NCI-H2029 treated with DMSO at 0.1 percent for 48 hours (cell line): ENCODE measurements around the gene FER1L5.

Experiments
- DNase-seq: peaks from one replicate; lab custom pipeline; 2025; lab: John Stamatoyannopoulos, UW

The FER1L5 gene

GRCh38 chr2:96698221-96698861 is 55.8 kb downstream of the FER1L5 start:
- no peak for DNase-seq

- no peak for DNase-seq
These were observed 56.5 kb downstream of the FER1L5 start for GRCh38 chr2:96699021-96699420.

GRCh38 chr2:96699621-96700020 is 57.1 kb downstream of the FER1L5 start:
- DNase-seq: no peak

GRCh38 chr2:96700086-96700485 is 57.5 kb downstream of the FER1L5 start:
- DNase-seq: no peak

- DNase-seq: no peak
These were observed 59.1 kb downstream of the FER1L5 start for GRCh38 chr2:96701636-96702035.

- no peak for DNase-seq
These were observed 59.7 kb downstream of the FER1L5 start for GRCh38 chr2:96702098-96702785.

GRCh38 chr2:96703021-96703751 is 60.6 kb downstream of the FER1L5 start:
- DNase-seq: no peak

- DNase-seq: no peak
These were observed 68.4 kb downstream of the FER1L5 start for GRCh38 chr2:96710985-96711384.

GRCh38 chr2:96715658-96716057 is 73.1 kb downstream of the FER1L5 start:
- DNase-seq: no peak

- no peak for DNase-seq
These were observed 73.8 kb downstream of the FER1L5 start for GRCh38 chr2:96716388-96716787.

- DNase-seq: no peak
These were observed 83.6 kb downstream of the FER1L5 start for GRCh38 chr2:96726131-96726530.

- DNase-seq: no peak
These were observed 84.9 kb downstream of the FER1L5 start for GRCh38 chr2:96727431-96727830.

GRCh38 chr2:96729748-96730147 is 87.2 kb downstream of the FER1L5 start:
- DNase-seq: no peak

- DNase-seq: no peak
These were observed 87.6 kb downstream of the FER1L5 start for GRCh38 chr2:96730212-96730611.

- no peak for DNase-seq
These were observed 91.4 kb downstream of the FER1L5 start for GRCh38 chr2:96733931-96734330.

GRCh38 chr2:96734880-96735583 is 92.5 kb downstream of the FER1L5 start:
- DNase-seq: no peak

GRCh38 chr2:96737251-96737650 is 94.7 kb downstream of the FER1L5 start:
- no peak for DNase-seq

- DNase-seq: no peak
These were observed 95.3 kb downstream of the FER1L5 start for GRCh38 chr2:96737831-96738230.

- DNase-seq: no peak
These were observed 96.6 kb downstream of the FER1L5 start for GRCh38 chr2:96739076-96739632.

GRCh38 chr2:96739633-96740428 is 97.3 kb downstream of the FER1L5 start, which contains the start of gene LMAN2L:
Gene LMAN2L (minus strand): TSS chr2:96740064. CDS start chr2:96740040, 24 bp downstream.
- DNase-seq: peak; percentile 84

GRCh38 chr2:96747061-96747617 is 104.6 kb downstream of the FER1L5 start:
- no peak for DNase-seq
